HG02623 (cell line): ENCODE measurements around the gene TMEM250.

Experiments
- ATAC-seq: cut with Tn5 transposase; IDR thresholded peaks from one replicate; pipeline ENCODE4 v1.9.1; 2021; ENCODE audit warnings: moderate library complexity; ENCODE audit not compliant: unreplicated experiment

Gene TMEM250

DNA sequence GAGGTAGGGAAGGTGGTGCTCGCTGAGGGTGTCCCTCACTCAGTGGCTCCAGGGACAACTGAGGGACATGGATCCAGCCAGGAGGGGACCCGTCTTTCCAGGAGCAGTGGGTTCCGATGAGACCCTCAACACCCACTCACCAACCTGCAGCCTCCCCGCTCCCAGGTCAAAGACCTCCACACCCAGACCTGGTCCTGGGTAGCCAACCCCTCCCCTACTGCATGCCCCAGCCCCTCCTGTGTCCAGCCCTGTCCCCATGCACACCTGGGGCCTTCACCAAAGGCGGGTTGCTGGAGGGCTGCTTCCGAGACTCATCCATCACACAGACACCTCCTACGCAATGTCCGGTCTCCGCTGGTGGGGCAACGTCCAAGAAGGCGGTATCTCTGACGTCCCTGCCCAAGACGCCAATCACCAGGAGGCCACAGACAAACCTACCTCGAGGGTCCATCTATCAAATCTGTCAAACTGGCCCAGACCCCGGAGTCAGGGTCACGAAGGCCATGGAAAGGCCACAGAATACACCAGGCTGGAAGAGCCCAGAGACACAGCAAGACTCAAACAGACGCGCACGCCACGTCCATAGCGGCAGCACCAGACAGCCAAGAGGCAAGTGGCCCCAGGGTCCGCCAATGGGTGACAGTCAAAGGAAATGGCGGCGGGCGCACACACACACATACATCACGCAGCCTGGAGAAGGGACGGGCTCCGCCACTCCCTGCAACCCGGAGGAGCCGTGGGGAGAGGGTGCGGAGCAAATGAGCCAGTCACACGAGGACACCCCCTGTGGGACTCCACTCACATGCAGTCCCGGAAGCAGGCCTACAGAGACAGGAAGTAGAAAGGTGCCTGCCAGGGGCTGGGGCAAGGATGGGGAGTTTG is 34.4 kb downstream of the TMEM250 start:
- no peak for ATAC-seq

DNA sequence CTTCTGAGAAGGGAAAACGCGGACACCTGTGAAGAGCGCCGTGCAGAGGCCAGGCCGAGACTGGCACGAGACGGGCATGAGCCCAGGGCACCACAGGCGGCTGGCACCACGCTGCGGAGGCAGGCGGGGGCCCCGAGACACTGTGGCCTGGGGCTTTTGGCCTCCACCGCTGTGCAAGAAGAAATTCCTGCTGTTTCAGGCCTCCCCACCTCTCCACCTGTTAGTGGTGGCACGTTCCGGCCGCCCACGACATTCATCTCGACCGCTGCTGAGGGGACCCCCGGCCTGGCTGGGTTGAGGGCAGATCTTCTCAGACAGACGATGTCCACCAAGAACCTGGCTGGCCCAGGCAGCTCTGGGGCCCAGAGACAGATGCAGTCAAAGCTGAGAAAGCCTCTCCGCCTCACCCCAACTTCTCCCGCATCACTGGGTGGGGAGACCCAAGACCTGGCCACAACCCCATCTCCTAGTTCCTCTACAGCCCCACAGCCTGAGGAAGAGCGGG is 35.1 kb downstream of the TMEM250 start:
- ATAC-seq: no peak

DNA sequence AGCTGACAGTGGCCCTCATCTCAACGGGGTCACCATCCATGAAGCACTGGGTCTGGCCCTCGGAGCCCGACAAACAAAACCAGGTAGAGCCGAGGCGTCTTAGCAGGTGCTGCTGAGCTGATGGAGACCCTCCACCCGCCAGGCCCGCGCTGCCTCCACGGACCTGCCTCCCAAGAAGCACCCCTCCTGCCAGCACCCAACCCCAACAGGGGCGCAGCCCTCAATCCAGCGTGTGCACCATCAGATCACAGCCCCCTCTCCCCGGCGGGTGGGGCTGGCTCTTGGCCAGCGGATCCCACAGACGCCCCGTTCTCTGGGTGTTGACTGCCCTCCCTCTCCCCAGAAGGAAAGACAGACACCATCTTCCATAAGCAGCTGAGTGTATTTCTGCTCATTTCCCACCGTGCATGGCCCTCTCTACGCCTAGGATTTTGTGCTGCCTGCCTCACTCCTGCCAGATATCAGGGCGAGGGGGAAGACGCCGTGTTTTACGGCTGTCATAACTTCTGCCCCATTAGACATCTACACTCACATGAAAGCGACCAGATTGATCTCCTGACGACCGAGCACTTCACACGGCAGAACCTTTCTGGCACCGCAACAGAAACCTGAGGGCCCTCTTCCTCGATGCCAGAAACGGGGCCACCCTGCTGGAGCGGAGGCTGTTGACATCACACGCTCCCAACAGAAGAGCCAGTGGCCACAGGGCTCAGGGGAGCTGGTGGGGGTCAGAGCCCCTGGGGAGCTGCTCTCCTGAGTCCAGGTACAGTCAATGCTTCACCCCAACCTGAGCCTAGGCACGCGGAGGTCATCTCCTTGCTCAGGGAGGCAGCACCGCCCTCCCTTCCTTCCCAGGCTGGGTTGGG is 35.9 kb downstream of the TMEM250 start:
- ATAC-seq: no peak

DNA sequence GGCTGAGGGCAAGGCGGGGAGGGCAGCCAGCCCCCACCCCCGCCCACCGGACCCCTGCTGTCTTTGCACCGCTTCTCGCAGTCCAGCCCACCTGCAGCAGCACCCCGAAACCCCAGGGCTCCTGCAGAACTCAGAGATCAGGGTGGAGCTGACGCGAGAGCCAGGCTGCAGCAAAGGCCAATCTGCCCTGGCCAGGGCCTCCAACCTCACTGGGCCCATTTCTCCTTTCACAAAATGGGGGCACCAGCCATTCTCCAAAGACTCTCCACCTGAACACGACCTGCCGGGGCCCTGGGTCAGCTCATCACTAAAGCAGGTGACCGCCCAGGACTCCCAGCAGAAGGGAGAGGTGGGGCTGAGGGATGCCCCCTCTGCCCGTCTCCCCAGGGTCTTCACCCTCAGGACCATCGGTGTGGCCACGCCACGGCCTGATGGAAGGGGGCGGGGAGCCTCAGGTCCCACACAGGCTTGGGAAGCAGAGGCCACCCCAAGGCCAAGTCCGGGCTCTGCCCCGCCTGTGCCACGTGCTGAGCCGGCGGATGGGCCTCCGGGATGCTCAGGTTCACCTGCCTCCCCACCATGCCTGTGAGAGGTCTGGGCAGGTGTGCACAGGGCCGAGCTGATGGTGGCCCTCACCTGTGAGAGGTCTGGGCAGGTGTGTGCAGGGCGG is 36.7 kb downstream of the TMEM250 start:
- no peak for ATAC-seq

DNA sequence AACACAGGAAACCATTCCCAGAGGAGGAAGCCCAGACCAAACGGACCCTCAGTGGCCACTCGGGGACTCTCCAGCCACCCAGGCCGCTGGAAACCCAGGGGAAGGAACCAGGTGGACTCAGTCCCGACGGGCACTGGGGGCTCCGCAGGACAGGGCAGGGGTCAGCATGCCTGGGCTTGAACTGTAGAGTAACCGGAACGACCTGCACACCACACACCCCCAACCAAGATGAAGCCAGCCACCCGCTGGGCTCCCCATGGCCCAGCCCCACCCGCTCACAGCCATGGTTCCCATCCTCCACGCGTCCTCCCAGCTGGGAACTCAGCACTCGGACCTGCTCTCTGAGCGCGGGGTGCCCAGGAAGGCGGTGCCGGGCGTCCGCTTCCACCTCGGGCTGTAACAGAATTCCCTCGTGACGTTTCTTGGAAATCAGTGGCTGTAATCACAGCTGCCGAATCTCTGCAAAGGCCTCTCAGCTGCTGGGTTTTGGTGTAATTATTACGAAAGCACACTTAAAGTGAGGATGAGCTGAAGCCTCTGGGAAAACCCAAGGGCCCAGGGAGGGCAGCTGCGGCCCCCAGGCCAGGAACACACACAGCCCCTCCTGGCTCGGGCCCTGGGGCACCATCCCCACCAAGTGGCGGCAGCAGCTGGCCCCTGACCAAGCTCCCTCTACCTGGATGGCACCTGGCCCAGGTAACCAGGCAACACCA is 37.4 kb downstream of the TMEM250 start:
- ATAC-seq: no peak

DNA sequence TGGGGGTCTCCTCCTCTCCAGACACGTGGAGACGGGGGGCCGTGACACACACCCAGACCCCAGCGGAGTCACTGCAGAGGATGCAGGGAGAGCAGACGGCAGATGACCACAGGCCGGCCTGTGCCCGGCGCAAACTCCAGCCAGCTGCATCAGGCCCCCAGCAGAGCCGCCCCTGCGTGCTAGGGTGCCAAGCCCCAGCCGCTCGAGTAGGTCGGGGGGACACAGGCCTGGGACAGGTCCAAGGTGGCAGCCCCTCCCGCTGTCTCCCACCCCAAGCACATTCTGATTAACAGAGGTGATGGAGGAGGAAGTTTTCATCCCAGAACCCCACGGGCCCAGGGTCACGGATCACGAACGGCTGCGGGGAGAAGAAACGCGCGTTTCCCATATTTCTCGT is 38.0 kb downstream of the TMEM250 start:
- ATAC-seq: no peak

DNA sequence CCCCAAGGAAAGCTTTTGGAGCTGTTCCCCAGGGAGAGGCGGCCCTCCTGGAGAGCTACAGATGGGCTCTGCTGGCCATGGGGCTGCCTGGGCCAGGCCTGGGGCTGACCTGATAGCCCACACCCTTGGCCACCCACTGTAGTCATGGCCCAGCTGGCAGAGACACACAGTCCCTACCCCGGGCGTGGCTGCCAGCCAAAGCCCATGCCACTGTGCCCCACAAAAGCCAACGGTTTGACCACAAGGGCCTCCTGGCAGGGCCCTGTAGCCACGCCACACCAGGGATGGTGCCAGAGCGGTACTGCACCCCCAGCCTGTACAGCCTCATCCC is 38.8 kb downstream of the TMEM250 start:
- ATAC-seq: no peak

DNA sequence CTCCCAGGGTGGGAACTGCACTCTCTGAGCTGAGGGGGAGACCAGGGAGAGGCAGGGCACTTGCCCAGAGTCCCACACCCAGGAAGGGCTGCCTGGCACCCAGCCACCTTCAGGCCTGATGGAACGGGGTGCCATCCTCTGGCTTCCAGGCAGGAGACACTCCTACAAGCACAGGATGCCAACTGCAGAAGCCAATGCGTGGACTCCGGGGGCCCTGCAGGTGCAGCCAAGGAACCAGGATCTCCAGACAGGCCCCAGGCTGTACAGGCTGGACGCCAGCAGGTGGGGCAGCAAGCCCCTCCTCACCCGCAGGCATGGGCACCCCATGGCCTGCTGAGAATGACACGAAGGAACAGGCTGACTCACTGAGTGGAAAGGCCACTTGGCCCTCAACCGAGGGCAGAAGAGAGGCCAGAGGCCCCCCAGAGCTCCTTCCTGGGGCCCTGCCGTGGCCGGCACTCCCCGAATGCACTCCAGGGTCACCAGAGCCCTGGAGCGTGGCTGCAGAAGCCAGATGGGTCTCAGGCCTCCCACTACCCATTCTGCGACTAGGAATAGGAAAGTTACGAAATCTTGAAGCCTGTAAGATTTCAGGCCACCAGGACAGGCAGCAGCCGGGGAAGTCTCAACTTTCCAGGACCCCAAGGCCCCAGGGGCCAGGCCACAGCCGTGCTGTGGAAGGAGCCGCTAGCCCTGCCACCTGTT is 39.3 kb downstream of the TMEM250 start:
- ATAC-seq: no peak

DNA sequence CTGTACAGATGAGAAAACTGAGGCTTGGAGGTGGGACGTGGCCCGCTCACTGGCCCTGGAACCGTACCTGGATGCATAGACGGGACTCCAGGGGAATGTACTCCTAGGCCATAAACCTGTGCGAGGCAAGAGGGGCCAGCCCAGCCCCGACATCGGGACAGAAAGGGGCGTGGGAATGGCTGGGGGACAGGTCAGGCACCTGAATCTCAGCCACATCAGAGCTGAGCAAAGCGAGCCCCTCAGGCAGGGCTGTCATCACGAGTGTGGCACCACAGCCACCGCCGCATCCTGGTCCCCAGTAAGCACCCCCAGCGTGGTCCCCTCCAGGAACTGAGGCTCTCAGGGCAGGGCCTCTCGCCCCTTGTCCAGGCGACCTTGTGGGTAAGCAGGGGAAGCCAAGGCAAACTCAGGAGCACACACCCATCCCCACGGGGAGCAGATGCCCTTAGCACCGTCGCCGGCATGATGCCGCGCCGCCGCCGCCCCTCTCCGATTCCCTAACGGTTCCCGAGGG is 40.1 kb downstream of the TMEM250 start:
- ATAC-seq: no peak

DNA sequence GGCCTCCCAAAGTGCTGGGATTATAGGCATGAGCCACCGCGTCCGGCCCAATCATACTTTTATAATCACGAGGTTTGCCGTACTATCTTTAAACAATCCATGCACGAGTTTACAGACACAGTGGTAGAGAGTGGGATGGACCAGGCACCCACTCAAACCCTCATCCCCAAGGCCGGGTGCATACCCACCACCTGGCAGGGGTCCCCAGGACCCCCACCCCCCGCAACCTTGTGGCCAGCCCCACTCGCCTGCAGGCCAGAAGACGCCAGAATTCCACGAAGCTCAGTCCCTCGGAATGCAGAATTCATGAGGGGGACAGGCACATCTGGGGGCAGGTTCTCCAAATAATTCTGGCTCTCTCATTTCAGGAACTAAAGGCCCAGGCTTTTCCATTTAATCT is 40.7 kb downstream of the TMEM250 start:
- ATAC-seq: no peak

DNA sequence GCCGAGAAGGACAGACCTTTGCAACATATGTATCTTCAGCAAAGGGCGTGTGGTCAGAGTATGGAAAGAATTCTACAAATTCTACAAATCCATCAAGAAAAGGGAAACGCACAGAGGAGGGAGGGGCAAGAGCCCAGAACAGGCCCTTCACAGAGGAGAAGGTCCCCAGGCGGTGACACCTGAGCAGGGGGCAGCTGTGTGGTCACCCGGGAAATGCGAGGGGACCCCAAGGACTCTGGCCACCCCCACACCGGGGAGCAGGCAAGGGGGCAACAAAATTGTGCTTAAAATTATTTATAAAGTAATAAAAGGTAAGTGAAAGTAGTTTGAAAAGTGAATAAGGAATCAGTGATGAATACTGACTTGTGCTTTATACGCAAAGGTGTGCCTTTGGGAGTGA is 41.2 kb downstream of the TMEM250 start:
- ATAC-seq: no peak

DNA sequence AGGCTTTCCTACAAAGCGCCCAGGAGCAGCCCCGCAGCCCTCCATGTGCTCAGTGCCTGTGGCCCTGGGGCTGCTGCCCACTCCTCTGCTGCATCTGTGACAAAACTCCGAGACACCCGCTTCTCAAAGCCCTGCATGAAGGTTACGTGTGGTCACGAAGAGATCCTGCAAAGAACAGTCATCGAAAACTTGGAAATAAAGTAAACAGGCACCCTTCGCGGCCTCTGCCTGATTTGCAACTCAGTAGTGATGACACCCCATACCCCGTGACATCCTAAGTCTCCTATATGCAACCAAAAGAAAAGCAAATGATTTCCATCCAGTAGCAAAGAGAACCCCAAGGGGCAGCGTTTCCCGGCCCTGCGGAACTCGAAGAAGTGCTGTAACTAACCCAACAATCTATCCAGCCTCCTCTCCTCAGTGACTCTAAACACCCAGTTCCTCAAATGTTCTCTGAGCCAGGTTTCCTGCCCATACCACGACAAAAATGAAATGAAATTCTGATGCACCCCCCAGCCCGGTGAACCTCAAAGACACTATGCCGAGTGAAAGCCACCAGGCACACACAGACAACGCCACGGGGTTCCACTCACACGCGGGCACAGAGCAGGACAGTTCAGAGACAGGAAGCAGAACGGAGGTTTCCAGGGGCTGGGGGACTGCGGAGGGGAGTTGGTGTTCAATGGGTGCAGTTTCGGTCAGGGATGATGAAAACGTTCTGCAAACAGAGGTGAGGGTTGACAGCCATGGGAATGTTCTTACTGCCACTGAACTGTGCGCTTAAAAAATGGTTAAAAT is 42.6 kb downstream of the TMEM250 start:
- no peak for ATAC-seq

DNA sequence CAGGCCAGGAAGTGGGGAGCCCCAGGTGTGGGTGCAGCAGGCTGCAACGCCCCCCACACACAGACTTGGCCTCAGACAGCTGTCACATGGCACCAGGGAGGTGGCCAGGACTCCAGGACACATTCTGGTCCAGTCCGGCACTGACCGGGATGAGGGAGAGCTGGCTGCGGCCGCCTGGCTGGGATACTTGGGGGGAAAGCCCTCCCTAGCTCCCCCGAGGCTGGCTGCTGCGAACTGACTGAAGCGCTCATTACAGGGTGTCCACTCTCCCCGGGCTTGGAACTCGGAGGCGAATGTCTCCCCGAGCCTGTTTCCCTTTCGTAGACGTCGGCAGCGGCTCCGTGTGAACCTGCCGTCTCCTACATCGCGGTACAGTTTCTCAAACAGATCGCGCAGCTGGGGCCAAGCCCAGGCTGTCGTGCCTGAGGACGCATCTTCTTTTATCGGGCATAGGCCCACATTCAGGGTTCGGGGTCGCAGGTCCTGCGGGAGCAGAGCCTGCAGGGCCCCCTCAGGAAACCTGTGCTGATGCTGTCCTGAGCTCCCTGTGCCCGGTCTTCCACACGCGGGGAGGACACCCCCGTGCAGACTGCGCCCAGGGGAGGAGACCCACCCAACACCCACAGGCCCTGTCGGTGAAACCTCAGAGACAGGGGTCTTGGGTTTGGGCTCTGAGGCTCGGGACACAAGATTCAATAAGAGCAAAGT is 43.4 kb downstream of the TMEM250 start:
- no peak for ATAC-seq

DNA sequence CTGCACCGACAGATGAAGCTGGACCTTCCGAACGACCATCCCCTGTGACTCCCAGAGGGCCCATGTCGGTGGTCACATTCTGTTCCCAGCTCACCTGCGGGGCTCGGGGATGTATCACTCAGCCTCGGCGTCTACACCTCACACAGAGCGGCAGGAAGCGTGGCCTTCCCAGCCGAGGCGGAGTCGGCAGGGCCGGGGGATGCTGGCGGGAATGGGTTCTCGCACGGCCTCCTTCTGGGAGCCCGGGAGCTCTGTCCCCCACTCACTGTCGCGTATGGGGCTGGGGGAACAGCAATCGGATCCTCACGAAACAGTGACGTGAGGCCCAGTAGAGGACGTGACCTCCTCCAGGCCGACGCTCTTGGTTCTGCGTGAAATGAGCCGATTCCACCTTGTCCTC is 44.0 kb downstream of the TMEM250 start:
- no peak for ATAC-seq
